K562 (cell line): ENCODE measurements around the gene ACSS1. TPM values are rescaled to one million over a fixed set of nuclear protein-coding genes. Genes with fewer than 3 reads are reported as not detected.

ENCODE experiments used
- ATAC-seq: fragments of 200-7000 bp; cut with Tn5 transposase; 3 replicates; pipeline ENCODE4 v1.9.1; 2020; ENCODE audit warnings: moderate library complexity
- BruUV-seq: library from RNA; stranded (reverse); fragments of 400-500 nt; replicated peaks from 2 replicates; lab custom pipeline; 2021; lab: Mats Ljungman, UMichigan
- CTCF ChIA-PET: fragments of 300-600 bp; formaldehyde crosslinking; extraction: SDS; loops from one replicate; lab custom pipeline; 2021; ENCODE audit warnings: low intra/inter-chr PET ratio; lab: Yijun Ruan, JAX
- POLR2A ChIA-PET: fragments of 300-600, 350-650 bp; sonication (Branson Sonifier 250); formaldehyde crosslinking; extraction: SDS; loops from one replicate; lab custom pipeline; 2021; ENCODE audit warnings: antibody characterized with exemption, inconsistent platforms; lab: Yijun Ruan, JAX
- DNase-seq, 4 experiments: peaks; one replicate each; pipeline versions ENCODE4 v3.0.0 to v3.0.0-alpha.2; 2011 to 2018; ENCODE audit warnings: low spot score in 3 of 4, mixed read lengths in 3 of 4; ENCODE audit errors: extremely low read depth in 1 of 4
- FAIRE-seq: peaks from 2 replicates; lab custom pipeline; 2011; peaks lifted over from hg19 to GRCh38; lab: Jason Lieb, UNC
- H2AFZ ChIP-seq: 2 replicates; pipeline ENCODE4 v1.6.0; 2011; ENCODE audit warnings: low read depth, low read length, control low read depth, inconsistent platforms
- H3K27ac ChIP-seq: fragments of 200-600 bp; 3 replicates; pipeline ENCODE4 v1.8.0; 2011; ENCODE audit warnings: low read depth, mild to moderate bottlenecking, control low read depth, inconsistent platforms, low read length, moderate library complexity, mixed read lengths; ENCODE audit errors: extremely low read depth
- H3K27me3 ChIP-seq, 2 experiments: fragments of 300-600 bp in 1 of 2; 2 replicates in 1 of 2; 3 replicates in 1 of 2; pipeline versions ENCODE4 v1.6.0 to v1.8.0; 2011; ENCODE audit warnings: inconsistent platforms in 2 of 2, low read length in 2 of 2, mild to moderate bottlenecking in 1 of 2, mixed read lengths in 1 of 2, moderate library complexity in 1 of 2; ENCODE audit not compliant: control insufficient read depth in 2 of 2, insufficient read depth in 2 of 2
- H3K36me3 ChIP-seq: fragments of 300-600 bp; 3 replicates; pipeline ENCODE4 v1.8.0; 2011; ENCODE audit warnings: mild to moderate bottlenecking, low read length, inconsistent platforms; ENCODE audit not compliant: control insufficient read depth, insufficient read depth
- H3K4me1 ChIP-seq, 2 experiments: fragments of 200-600 bp in 1 of 2; replicated peaks in 1 of 2; 2 replicates in 1 of 2; 3 replicates in 1 of 2; pipeline versions ENCODE4 v1.5.1 to v1.8.0; 2011; ENCODE audit warnings: inconsistent platforms in 2 of 2, low read length in 2 of 2, mild to moderate bottlenecking in 1 of 2, mixed read lengths in 1 of 2, moderate library complexity in 1 of 2; ENCODE audit not compliant: control insufficient read depth in 2 of 2, insufficient read depth in 2 of 2
- H3K4me2 ChIP-seq: 2 replicates; pipeline ENCODE4 v1.6.1; 2011; ENCODE audit warnings: low read length, control low read depth, inconsistent platforms, mixed read lengths; ENCODE audit not compliant: insufficient read depth
- H3K4me3 ChIP-seq: fragments of 200-600 bp; sonication (generic), shearing (Covaris generic); 2 replicates; pipeline ENCODE4 v1.5.1; 2016; ENCODE audit warnings: control low read depth, inconsistent platforms
- H3K79me2 ChIP-seq: fragments of 200-600 bp; 3 replicates; pipeline ENCODE4 v1.8.0; 2011; ENCODE audit warnings: low read length, inconsistent platforms; ENCODE audit not compliant: control insufficient read depth, insufficient read depth
- H3K9ac ChIP-seq, 2 experiments: 2 replicates each; pipeline versions ENCODE4 v1.6.0 to v1.6.1; 2011; ENCODE audit warnings: low read depth in 2 of 2, low read length in 2 of 2, control low read depth in 1 of 2, inconsistent platforms in 1 of 2, mild to moderate bottlenecking in 1 of 2, mixed read lengths in 1 of 2; ENCODE audit not compliant: insufficient read depth in 1 of 2
- H3K9me1 ChIP-seq: one replicate; pipeline ENCODE4 v1.6.0; 2011; ENCODE audit warnings: inconsistent platforms, mild to moderate bottlenecking, low read length, moderate library complexity; ENCODE audit not compliant: control insufficient read depth, insufficient read depth
- H3K9me3 ChIP-seq: replicated peaks from 2 replicates; pipeline ENCODE4 v1.5.1; 2011; ENCODE audit warnings: low read depth, low read length, inconsistent platforms; ENCODE audit not compliant: control insufficient read depth, insufficient read depth
- H4K20me1 ChIP-seq: replicated peaks from 2 replicates; pipeline ENCODE4 v1.6.1; 2011; ENCODE audit warnings: low read length, inconsistent platforms, mixed read lengths; ENCODE audit not compliant: control insufficient read depth, insufficient read depth
- ARNT ChIP-seq, 2 experiments: fragments of 450-650 bp; IDR thresholded peaks; 2 replicates each; pipeline ENCODE4 v1.6.1; 2016; ENCODE audit warnings: mild to moderate bottlenecking in 1 of 2
- ASH1L ChIP-seq: fragments of 450-650 bp; IDR thresholded peaks from 2 replicates; pipeline ENCODE4 v1.6.1; 2018; ENCODE audit warnings: borderline replicate concordance, mild to moderate bottlenecking, low read depth; ENCODE audit not compliant: partially characterized antibody
- CBFA2T3 ChIP-seq: fragments of 450-650 bp; IDR thresholded peaks from 2 replicates; pipeline ENCODE4 v1.6.1; 2017
- FOXJ3 ChIP-seq: sonication (generic); formaldehyde crosslinking; IDR thresholded peaks from 2 replicates; pipeline ENCODE4 v1.4.0; 2020; ENCODE audit warnings: mild to moderate bottlenecking, missing genetic modification reagents
- NFATC3 ChIP-seq: fragments of 450-650 bp; IDR thresholded peaks from 2 replicates; pipeline ENCODE4 v1.6.1; 2017; ENCODE audit warnings: mild to moderate bottlenecking
- PYGO2 ChIP-seq: fragments of 450-650 bp; IDR thresholded peaks from 2 replicates; pipeline ENCODE4 v1.6.1; 2016; ENCODE audit warnings: mild to moderate bottlenecking, missing genetic modification characterization, moderate library complexity, missing compliant biosample characterization
- RAD51 ChIP-seq: fragments of 450-650 bp; IDR thresholded peaks from 2 replicates; pipeline ENCODE4 v1.7.1; 2016; ENCODE audit warnings: low read depth, mild to moderate bottlenecking, borderline replicate concordance
- SAFB ChIP-seq: fragments of 200-400 bp; formaldehyde crosslinking; IDR thresholded peaks from 2 replicates; pipeline ENCODE4 v1.6.1; 2017; ENCODE audit warnings: low read depth, low read length, borderline replicate concordance
- SETDB1 ChIP-seq: IDR thresholded peaks from one replicate; pipeline ENCODE4 v1.6.1; 2012; ENCODE audit warnings: low read length, control low read depth, inconsistent platforms
- SIRT6 ChIP-seq: IDR thresholded peaks from one replicate; pipeline ENCODE4 v1.6.1; 2012; ENCODE audit warnings: low read depth, mild to moderate bottlenecking, control low read depth, inconsistent platforms, low read length, moderate library complexity
- SPI1 ChIP-seq: IDR thresholded peaks from 2 replicates; pipeline ENCODE4 v1.6.1; 2011; ENCODE audit warnings: low read depth, low read length, control low read depth, borderline replicate concordance
- ZFPM2 ChIP-seq: fragments of 250-450 bp; sonication (Bioruptor Pico); IDR thresholded peaks from 2 replicates; pipeline ENCODE4 v1.5.1; 2022; ENCODE audit warnings: mild to moderate bottlenecking
- ZKSCAN8 ChIP-seq: fragments of 200-800 bp; sonication (Bioruptor generic); IDR thresholded peaks from 2 replicates; pipeline ENCODE4 v1.6.1; 2016; ENCODE audit warnings: missing genetic modification characterization, missing compliant biosample characterization
- ZNF124 ChIP-seq: sonication (generic); formaldehyde crosslinking; IDR thresholded peaks from 2 replicates; pipeline ENCODE4 v1.8.1; 2022; ENCODE audit warnings: missing genetic modification reagents
- ZNF77 ChIP-seq: fragments of 250-450 bp; sonication (Bioruptor Pico); IDR thresholded peaks from 2 replicates; pipeline ENCODE4 v1.5.0; 2020
- WGBS: fragments of 100-300 bp; shearing (Covaris generic); methylation state at CpG from one replicate; pipeline ENCODE4 v1.1.6; 2016; ENCODE audit warnings: low coverage, mixed read lengths; ENCODE audit not compliant: insufficient coverage; ENCODE audit errors: missing lambda C conversion rate; 5-methylcytosine and 5-hydroxymethylcytosine counted together
- in situ Hi-C: fragments of 300-500 bp; cut with MboI; formaldehyde crosslinking; loops from 4 replicates; pipeline ENCODE4 v1.15.0; 2018; ENCODE audit warnings: inconsistent platforms, mixed read lengths
- intact Hi-C: fragments of 100-400 bp; cut with micrococcal nuclease; formaldehyde crosslinking; loops from 2 replicates; pipeline ENCODE4 v1.14.2; 2022
- polyA plus RNA-seq, 8 experiments: library from polyadenylated mRNA; depleted of rRNA in 4 of 8; stranded (reverse) in 5 of 8; unstranded in 3 of 8; fragments of >200 nt; fragmentation: Nextera tagmentation in 2 of 8; fragmentation: Illumina TruSeq in 1 of 8; extraction: Ambion mirVana in 2 of 8; extraction: Trizol in 1 of 8; gene quantifications; 2 replicates each; pipeline versions ENCODE4 v1.2.1 to v1.2.3, GENCODE V29; 2011 to 2014; ENCODE audit warnings: inconsistent platforms in 1 of 8, missing spikeins in 1 of 8
- total RNA-seq, 7 experiments: library from RNA; depleted of rRNA in 6 of 7; stranded (reverse); fragments of >200 nt in 6 of 7; fragmentation: Illumina TruSeq in 2 of 7; extraction: Trizol in 2 of 7; gene quantifications; 2 replicates each; pipeline versions ENCODE4 v1.2.1 to v1.2.3, GENCODE V29; 2011 to 2021; ENCODE audit warnings: low replicate concordance in 1 of 7
- TF ChIP-seq, protein P1 (sequence below): fragments of 250-450 bp; sonication (Bioruptor Pico); IDR thresholded peaks from 2 replicates; pipeline ENCODE4 v1.9.0; 2021; ENCODE audit warnings: mild to moderate bottlenecking

The ACSS1 gene
- total and polyA plus RNA-seq, 9 of the 15 experiments (the other 6 are each of a cell fraction or from before 2014, with no cell fraction given) = 0.07 to 2.1 (median 0.27) TPM; not detected in 3

DNA sequence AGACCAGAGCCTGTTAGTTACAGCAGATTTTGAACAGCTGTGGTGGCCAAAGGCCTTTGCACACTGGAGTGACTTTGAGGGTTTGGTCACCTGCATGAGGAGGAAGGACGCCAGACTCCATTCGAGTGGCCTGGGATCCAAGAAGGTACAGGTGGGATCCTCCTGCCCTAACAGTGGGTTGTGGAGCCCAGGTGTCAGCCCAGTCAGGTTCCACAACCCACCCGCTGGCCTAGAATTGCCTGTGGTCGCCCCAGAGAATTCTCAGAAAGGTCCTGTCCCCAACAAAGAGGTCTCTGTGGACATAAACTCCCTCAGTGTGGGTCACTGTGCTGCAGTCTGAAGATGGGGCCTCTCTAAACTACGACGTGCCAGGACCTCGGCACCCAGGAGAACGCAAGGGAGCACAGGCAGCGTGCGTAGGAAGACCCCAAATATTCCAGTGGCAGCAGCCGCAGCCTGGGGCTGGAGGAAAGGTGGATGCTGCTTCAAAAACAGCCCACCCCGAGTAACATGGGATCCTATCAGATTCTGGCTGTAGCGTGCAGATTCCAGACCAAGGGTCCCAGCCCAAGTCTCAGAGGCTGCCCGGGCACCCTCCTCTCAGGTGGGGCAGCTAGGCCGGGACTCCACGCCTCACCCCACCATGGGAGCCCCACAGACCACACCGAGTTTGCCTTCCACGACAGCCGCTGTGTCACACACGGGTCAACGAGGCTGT, 16.0 kb downstream of the ACSS1 start:
- Histone ChIP-seq H3K9me3 (no peaks in the 10 kb centered on the region), H4K20me1 (no peaks in the 10 kb centered on the region), H3K9me1 (no peaks in the 10 kb centered on the region), H3K36me3 (no peaks in the 10 kb centered on the region), H3K27ac (no peak overlapping the region), H3K4me3 (no peak overlapping the region), H2AFZ (no peak overlapping the region), H3K27me3 (peaks cover 3 to 37% of the 10 kb centered on the region in 2 experiments; a peak in 3 of 5 replicates), H3K79me2 (no peaks in the 10 kb centered on the region), H3K9ac (no peak overlapping the region), H3K4me1 (no peaks in the 10 kb centered on the region), H3K4me2 (no peak overlapping the region)
- in situ Hi-C loops = no loop called here
- BruUV-seq = no TSS peak
- ATAC-seq (no peak), FAIRE-seq (no peak), DNase-seq (no peak)
- CTCF ChIA-PET = no interaction called here
- no peak for TF ChIP-seq ZNF124 (CRISPR knock-in tag)
- POLR2A ChIA-PET = no interaction called here
- intact Hi-C loops = no loop called here
- WGBS = 0% methylated on average over 19 of the region's 21 CpGs

DNA sequence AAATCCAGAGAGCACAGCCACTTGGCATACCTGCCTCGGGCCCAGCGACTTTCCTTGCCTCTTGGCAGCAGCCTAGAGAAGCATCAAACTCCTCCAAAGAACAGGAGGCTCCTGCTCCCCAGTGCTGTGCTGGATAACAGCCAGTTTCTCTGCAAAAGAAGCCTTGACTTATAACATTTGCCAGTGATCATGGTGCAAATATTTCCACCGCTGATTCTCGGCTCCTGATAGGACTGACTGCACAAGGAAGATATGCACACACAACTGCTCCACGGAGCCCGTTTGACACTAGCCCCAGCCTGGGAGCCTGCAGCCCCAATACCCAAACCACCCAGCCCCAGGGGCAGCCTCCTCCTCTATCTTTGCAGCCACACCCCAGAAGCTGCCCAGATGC, 17.5 kb downstream of the ACSS1 start:
- no peak overlapping the region for H3K4me3 ChIP-seq
- ChIA-PET POLR2A (no interaction called here), CTCF (no interaction called here)
- ATAC-seq (no peak), FAIRE-seq (no peak), DNase-seq (no peak)
- no peaks in the 10 kb centered on the region for H3K36me3 ChIP-seq
- WGBS = 0% methylated on average over 6 of the region's 6 CpGs
- in situ Hi-C loops (no loop called here), intact Hi-C loops (no loop called here)
- no peaks in the 10 kb centered on the region for H3K9me3 ChIP-seq
- H3K79me2 ChIP-seq = no peaks in the 10 kb centered on the region
- no peak for TF ChIP-seq FOXJ3 (CRISPR knock-in tag)
- TF ChIP-seq SETDB1 = no peak
- TF ChIP-seq SAFB = no peak
- TF ChIP-seq ASH1L = no peak
- no peak for TF ChIP-seq SIRT6
- TF ChIP-seq NFATC3 = no peak
- no peak for TF ChIP-seq RAD51
- no peak for TF ChIP-seq ZFPM2 (CRISPR knock-in tag)
- TF ChIP-seq, protein P1, sequence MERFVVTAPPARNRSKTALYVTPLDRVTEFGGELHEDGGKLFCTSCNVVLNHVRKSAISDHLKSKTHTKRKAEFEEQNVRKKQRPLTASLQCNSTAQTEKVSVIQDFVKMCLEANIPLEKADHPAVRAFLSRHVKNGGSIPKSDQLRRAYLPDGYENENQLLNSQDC (CRISPR knock-in tag) = no peak
- no peak for TF ChIP-seq ZKSCAN8 (CRISPR knock-in tag)
- TF ChIP-seq ARNT (IDR thresholded peaks at IDR 0.05) = no peak
- TF ChIP-seq ZNF77 (CRISPR knock-in tag) = no peak
- no peak for TF ChIP-seq PYGO2 (tag)
- TF ChIP-seq CBFA2T3 = no peak
- no peak for TF ChIP-seq SPI1
- no peak overlapping the region for H2AFZ ChIP-seq
- no TSS peak for BruUV-seq
- no peaks in the 10 kb centered on the region for H4K20me1 ChIP-seq
- no peak overlapping the region for H3K4me2 ChIP-seq
- peaks cover 3 to 36% of the 10 kb centered on the region in 2 experiments; a peak in 2 of 5 replicates for H3K27me3 ChIP-seq
- no peak overlapping the region for H3K27ac ChIP-seq
- H3K9me1 ChIP-seq = no peaks in the 10 kb centered on the region
- H3K9ac ChIP-seq = no peak overlapping the region
- no peaks in the 10 kb centered on the region for H3K4me1 ChIP-seq
